Stimulated activated CD8-positive, alpha-beta memory T cell treated with anti-CD3 and anti-CD28 coated beads, Interleukin-4, amount 100 ng/mL, for 4 hours (primary cell): Measurements from ENCODE around the gene HOXC12.

Source experiments
- DNase-seq, 2 donors: peaks; one replicate each; pipeline ENCODE4 v3.0.0-alpha.2; 2020; ENCODE audit warnings: low read depth in 2 of 2, low spot score in 1 of 2

The HOXC12 gene

GRCh38 chr12:53971686-53972085 is 17.0 kb downstream of the HOXC12 start:
- DNase-seq: no peak

GRCh38 chr12:53972152-53972702 is 17.5 kb downstream of the HOXC12 start:
- no peak for DNase-seq

GRCh38 chr12:53972722-53973235 is 18.1 kb downstream of the HOXC12 start, which contains the start of gene HOXC11:
HOXC11 (plus strand) TSS chr12:53973126; CDS start chr12:53973242, 116 bp downstream.
- no peak for DNase-seq

- no peak for DNase-seq
These were observed 18.7 kb downstream of the HOXC12 start for GRCh38 chr12:53973236-53974042.

GRCh38 chr12:53974084-53975063 is 19.7 kb downstream of the HOXC12 start, which contains the start of gene HOTAIR:
HOTAIR (minus strand) TSS chr12:53974954.
- no peak for DNase-seq

- no peak for DNase-seq
These were observed 20.4 kb downstream of the HOXC12 start for GRCh38 chr12:53975064-53975471.

- no peak for DNase-seq
These were observed 20.9 kb downstream of the HOXC12 start for GRCh38 chr12:53975479-53976152.

GRCh38 chr12:53976172-53976822 is 21.6 kb downstream of the HOXC12 start:
- no peak for DNase-seq

- no peak for DNase-seq
These were observed 22.3 kb downstream of the HOXC12 start for GRCh38 chr12:53976823-53977595.

- DNase-seq: no peak
These were observed 23.1 kb downstream of the HOXC12 start for GRCh38 chr12:53977596-53978445.

GRCh38 chr12:53978477-53979356 is 24.0 kb downstream of the HOXC12 start:
- DNase-seq: no peak

- DNase-seq: no peak
These were observed 25.6 kb downstream of the HOXC12 start for GRCh38 chr12:53980104-53980801.

GRCh38 chr12:53980802-53981496 is 26.2 kb downstream of the HOXC12 start:
- DNase-seq: no peak

- no peak for DNase-seq
These were observed 27.2 kb downstream of the HOXC12 start for GRCh38 chr12:53981634-53982565.
